Stimulated activated CD4-positive, alpha-beta T cell treated with anti-CD3 and anti-CD28 coated beads, Interleukin-1b, Interleukin-23, amount 100 ng/mL, for 48 hours (primary cell): Measurements from ENCODE around the gene JCHAIN.

Experiments used
- DNase-seq: peaks from one replicate; pipeline ENCODE4 v3.0.0-alpha.2; 2020

Gene JCHAIN

DNA sequence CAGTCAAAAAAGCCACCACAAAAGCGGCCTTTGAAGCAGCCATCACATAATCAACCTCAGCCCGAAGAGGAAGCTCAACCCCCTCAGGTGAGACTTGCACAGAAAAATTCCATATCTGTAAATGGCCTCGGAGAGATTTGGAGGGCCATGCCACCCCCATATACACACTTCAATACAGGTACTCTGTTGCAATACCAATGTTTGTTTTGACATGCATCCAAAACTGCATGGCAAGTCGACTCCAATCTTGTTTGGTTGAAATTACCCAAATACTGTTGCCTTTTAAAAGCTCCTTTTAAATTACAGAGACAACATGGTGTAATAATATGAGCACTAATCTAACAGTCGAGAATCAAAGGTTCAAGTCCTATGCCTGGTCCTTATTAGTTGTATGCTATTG lies 31.8 kb downstream of the JCHAIN start:
- DNase-seq, result no peak

DNA sequence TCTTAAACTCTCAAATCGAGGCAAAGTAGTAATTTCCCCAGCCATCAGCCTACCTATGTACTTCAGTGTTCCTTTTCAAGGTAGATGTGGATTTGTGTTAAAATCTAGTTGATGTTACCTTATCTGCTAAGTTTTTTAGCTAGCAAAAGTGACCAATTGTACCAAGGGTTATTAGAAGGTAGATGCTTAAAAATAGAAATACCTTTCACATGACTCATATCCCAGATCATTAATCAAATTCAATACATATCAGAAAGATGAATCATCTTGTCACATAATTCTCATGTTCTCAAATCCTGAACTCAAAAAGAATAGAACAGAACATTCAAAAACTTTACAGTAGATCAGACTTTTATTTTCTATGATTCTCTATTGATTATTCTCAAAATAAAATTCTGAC lies 34.3 kb downstream of the JCHAIN start:
- DNase-seq, result no peak

DNA sequence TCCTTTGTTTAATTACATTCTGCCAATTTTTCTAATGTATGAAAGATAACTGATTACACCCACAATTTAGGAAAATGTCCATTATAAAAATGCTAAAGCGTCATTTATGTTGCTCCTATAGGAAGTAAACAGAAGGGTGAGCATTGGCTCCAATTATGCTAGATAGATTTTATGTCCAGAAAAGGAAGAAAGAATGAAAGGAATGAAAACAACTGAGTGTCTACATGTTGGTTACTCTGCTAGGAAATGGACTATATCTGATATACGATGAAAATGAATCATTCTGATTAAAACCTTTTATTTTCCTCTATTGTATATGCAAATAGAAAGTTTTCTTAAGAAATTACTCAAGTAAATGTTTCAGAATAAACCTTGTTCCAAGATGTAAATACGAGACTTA lies 36.1 kb downstream of the JCHAIN start:
- DNase-seq, result no peak

- no peak for DNase-seq
Observed at GRCh38 chr4:70629469-70630090, 36.7 kb downstream of the JCHAIN start.

- DNase-seq, result no peak
Observed at GRCh38 chr4:70628444-70628843, 37.9 kb downstream of the JCHAIN start, which contains the start of gene ENAM. Gene ENAM, plus strand, starts transcription at chr4:70628744. Its CDS starts 757 bp downstream, at chr4:70629501.

GRCh38 chr4:70627620-70628019 lies 38.7 kb downstream of the JCHAIN start:
- DNase-seq, result no peak

DNA sequence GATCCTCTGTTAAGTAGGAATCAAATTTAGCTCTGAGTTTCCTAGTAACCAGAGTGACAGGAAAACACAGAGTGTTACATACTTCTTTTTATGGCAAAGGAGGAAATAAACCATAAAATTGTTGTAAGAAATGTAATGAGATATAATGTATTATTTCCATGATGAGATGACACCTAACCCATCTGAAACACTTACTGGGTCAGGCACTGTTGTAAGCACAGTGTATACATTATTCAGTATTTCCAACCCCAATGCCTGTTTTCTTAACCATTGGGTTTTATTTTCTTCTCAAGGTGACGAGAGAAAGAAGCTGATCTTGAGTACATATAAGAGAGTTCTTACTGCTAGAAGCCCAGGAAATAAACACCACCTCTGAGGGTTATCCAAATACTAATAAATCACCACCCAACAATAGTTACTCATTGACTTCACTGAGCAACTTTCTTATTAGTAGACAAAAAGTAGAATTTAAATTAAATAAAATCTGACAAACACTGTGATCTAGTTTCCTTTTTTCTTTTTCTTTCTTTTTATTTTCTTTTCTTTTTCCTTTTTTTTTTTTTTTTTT lies 42.0 kb downstream of the JCHAIN start:
- DNase-seq, result no peak

DNA sequence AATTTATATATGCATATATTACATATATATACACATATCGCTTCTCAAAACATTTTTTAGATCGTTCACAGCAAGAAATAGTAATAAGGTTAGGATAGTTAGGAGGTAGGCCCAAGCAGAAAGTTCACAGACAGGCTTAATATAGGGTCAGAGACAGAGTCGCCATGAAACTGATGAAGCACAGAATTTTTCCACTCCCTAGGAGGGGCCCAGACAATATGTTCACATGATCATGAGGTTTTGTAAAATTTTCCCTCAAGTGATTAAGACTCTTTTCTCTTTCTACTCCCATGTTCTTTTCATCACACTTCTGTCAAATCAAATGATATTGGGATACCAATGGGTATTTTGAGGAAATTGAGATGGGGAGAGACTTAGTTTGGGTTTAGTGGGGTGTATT lies 43.0 kb downstream of the JCHAIN start:
- DNase-seq, result no peak

DNA sequence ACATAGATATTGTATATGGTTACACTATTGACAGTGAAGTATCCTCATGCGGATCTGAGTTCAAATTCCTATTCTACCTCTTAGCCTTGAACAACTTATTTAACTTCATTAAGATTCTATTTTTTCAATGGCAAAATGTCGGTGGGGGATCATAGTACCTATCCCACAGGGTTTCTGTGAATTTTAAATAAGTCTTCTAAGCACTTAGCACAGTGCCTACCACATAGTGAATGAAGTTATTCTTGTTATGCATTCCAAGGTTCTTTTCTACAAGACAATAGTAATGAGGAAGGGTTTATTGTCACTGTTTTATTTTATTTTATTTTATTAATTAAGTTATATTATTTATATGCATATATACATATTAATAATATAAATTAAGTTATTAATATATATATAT lies 46.5 kb downstream of the JCHAIN start:
- no peak for DNase-seq

DNA sequence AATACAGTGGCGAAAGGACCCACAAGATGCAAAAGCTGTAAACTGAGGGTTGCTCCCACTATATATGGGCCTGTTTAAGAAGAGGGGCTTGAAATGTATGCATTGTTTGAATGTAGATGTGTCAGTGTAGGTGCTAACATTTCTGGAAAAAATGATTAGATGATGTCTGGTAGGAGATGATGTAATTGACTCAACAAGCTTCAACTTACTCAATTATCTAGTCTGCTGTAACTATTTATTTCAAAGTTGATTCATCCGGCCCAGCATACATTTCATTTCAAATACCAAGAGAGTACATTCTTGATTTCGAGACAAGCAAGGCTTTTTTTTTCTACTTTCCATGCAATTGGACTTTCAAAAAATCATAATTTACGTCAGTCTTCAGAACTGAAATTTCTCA lies 47.0 kb downstream of the JCHAIN start:
- DNase-seq, result no peak

DNA sequence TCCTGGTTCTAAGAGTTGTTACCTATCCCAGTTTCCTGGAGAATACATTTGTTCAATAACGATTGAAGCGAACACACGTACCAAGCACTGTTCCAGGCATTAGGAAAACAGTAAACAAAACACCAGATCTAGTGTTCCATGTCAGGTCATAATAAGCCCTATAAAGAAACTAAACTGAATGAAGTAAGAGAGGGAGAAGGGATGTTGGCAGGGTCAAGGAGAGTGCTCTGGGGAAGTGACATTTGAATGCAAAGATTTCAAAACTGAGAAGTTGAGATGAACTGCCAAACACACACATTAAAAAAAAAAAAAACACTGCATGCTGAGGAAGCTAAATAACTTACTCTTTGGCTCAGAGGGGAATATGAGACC lies 52.1 kb downstream of the JCHAIN start:
- DNase-seq, result no peak

DNA sequence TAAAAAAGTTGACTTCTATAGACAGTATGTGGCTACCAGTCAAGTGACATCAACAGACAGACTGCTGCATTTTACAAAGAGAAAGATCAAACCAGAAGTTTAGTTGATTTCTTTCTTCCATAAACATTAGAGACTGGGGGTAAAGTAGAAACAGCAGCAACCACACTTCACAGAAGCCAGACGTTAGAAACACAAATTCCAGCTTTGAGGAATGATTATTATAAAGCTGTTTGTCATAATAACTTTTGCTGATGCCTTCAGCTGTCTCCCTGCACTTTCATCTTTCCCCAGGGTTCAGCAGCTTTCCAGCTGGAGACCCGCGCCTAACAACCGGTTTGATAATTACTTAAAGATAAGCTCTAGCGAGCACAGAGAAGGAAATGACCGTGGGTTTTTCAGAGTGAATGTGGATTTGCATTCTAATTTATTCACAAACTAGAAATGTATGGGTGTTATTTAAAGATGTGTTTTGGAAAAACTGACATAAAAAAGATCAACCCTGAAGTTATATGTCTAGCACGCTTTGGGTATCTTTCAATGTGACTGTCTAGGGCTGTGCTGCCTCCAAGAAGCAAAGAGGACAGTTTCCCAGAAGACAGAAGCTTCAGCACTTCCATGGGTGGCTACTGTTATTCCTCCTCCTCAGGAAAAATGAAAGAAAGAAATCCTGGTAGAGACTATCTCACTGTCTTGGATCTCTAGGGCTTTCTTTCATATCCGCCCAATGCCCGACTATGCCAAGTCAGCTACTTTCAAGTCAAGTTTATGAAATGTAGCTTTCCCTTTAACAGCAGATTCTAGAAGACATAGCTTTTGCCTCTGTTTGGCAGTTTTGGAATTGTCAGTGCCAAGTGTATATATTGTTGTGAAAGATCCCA lies 52.8 kb downstream of the JCHAIN start:
- no peak for DNase-seq

- DNase-seq, result no peak
Observed at GRCh38 chr4:70608324-70608723, 58.0 kb downstream of the JCHAIN start.

DNA sequence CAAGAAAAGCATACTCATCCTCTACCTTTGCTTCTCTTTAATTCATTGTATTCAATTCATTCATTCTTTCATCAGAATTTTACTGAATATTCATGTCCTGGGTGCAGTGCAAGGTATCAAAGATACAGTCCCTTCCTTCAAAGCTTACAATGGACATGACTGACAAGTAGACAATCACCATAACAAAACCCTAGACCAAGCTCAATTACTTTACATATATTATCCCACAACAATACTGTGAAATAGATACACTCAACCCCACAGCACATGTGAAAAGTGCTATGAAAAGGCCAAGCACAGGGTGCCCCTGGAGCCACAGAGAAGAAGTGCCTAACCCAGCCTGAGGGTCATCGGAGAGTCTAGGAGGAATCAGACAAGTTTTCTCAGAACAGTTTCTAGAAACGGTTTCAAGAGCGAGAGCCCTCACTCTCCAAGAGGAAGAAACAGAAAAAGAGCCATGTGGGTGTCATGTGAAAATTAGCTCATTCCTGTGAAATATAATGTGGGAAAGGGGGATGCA lies 58.9 kb downstream of the JCHAIN start:
- DNase-seq, result no peak

DNA sequence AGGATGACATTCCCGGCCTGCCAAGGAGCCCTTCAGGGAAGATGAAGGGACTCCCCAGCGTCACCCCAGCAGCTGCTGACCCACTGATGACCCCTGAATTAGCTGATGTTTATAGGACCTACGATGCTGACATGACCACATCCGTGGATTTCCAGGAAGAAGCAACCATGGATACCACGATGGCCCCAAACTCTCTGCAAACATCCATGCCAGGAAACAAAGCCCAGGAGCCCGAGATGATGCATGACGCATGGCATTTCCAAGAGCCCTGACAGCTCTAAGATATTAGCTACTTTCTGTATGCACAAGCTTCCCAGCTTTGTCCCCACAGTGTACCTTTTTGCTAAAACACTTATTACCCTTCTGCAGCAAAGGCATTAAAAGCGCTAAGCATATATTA lies 59.8 kb downstream of the JCHAIN start:
- DNase-seq, result no peak
